ENCODE data around the gene EXOSC10. TPM values are rescaled to one million over a fixed set of nuclear protein-coding genes. Genes with fewer than 3 reads are reported as not detected.

Gene EXOSC10
- total and polyA plus RNA-seq, 2 donors (not counting 3 experiments of a cell fraction or from before 2014, with no cell fraction given) = 74.9 to 103 TPM

GRCh38 chr1:11044086-11044848 is 55.4 kb downstream of the EXOSC10 start:
- Histone ChIP-seq H3K4me1 (ENCODE audit: control insufficient read depth, extremely low read depth, insufficient read depth, low read length) (no peaks in the 10 kb centered on the region), H3K9ac (replicated peaks; ENCODE audit: extremely low read depth, insufficient read depth, low read length) (no peak overlapping the region), H2AFZ (ENCODE audit: low read depth, low read length) (no peak overlapping the region), H3K4me2 (ENCODE audit: insufficient read depth, low read length) (no peak overlapping the region), H3K9me1 (replicated peaks; ENCODE audit: control insufficient read depth, extremely low read depth, insufficient read depth, low read length) (no peaks in the 10 kb centered on the region), H3K4me3 (replicated peaks in 1 of 3; ENCODE audit: insufficient read depth in 1 of 3, low read depth in 1 of 3, low read length in 3 of 3) (no peak overlapping the region), H3K27ac (ENCODE audit: insufficient read depth, low read depth, low read length) (no peak overlapping the region), H4K20me1 (replicated peaks; ENCODE audit: control insufficient read depth, extremely low read depth, insufficient read depth, low read length) (no peaks in the 10 kb centered on the region), H3K79me2 (ENCODE audit: control insufficient read depth, insufficient read depth, low read length) (no peaks in the 10 kb centered on the region), H3K36me3 (ENCODE audit: control insufficient read depth in 2 of 2, extremely low read depth in 1 of 2, insufficient read depth in 2 of 2, low read length in 2 of 2) (no peaks in the 10 kb centered on the region), H3K27me3 (ENCODE audit: control insufficient read depth in 2 of 2, insufficient read depth in 2 of 2, low read length in 2 of 2) (no peaks in the 10 kb centered on the region), H3K9me3 (replicated peaks; ENCODE audit: control insufficient read depth, insufficient read depth, low read length) (no peaks in the 10 kb centered on the region)
- no peak for FAIRE-seq
- ChIA-PET POLR2A (no interaction called here), CTCF (no interaction called here)
- TF ChIP-seq MAX (IDR thresholded peaks at IDR 0.05; ENCODE audit: insufficient read depth, insufficient read length) (no peak), EZH2 (IDR thresholded peaks at IDR 0.05; ENCODE audit: borderline replicate concordance, low read depth, low read length, severe bottlenecking) (no peak), POLR2A (IDR thresholded peaks at IDR 0.05; ENCODE audit: low read depth, low read length) (no peak), CTCF (IDR thresholded peaks at IDR 0.05; ENCODE audit: extremely low read depth in 1 of 2, insufficient read depth in 1 of 2, low read depth in 1 of 2, low read length in 2 of 2) (no peak), FOS (IDR thresholded peaks at IDR 0.05; ENCODE audit: borderline replicate concordance, insufficient read depth, low read length) (no peak), GATA2 (IDR thresholded peaks at IDR 0.05; ENCODE audit: insufficient read depth, insufficient read length, low read depth, low read length) (no peak), POLR2AphosphoS5 (IDR thresholded peaks at IDR 0.05; ENCODE audit: insufficient read depth, low read depth, low read length) (no peak), MYC (IDR thresholded peaks at IDR 0.05; ENCODE audit: low read depth, low read length) (no peak), JUN (IDR thresholded peaks at IDR 0.05; ENCODE audit: borderline replicate concordance, insufficient read depth, insufficient read length, low read depth) (no peak)
- dilution Hi-C loops (cut with MboI; ENCODE audit: extremely low pct_ligation_motif_present, low sequenced_read_pairs) (no loop called here), intact Hi-C loops (cut with micrococcal nuclease) (no loop called here)
- BruUV-seq (replicated peaks) = no TSS peak
- no peak for DNase-seq (ENCODE audit: low read depth, low spot score)
